B cell (primary cell): Measurements from ENCODE around the gene CCK. TPM values are rescaled to one million over a fixed set of nuclear protein-coding genes. Genes with fewer than 3 reads are reported as not detected.

Experiments
- ATAC-seq: fragments of 200-7000 bp; cut with Tn5 transposase; one replicate; pipeline ENCODE4 v1.10.0; 2021; ENCODE audit warnings: low read depth, mild to moderate bottlenecking, moderate number of reproducible peaks, moderate library complexity
- CTCF ChIA-PET: fragments of 350-600 bp; sonication (Branson Sonifier 250); formaldehyde crosslinking; loops from one replicate; lab custom pipeline; 2021; ENCODE audit warnings: antibody characterized with exemption, inconsistent platforms; lab: Charles Lee
- POLR2A ChIA-PET: fragments of 350-600 bp; sonication (Branson Sonifier 250); formaldehyde crosslinking; loops from one replicate; lab custom pipeline; 2021; ENCODE audit warnings: antibody characterized with exemption; lab: Charles Lee
- DNase-seq: peaks from one replicate; pipeline ENCODE4 v3.0.0; 2013
- H2AFZ ChIP-seq: 2 replicates; pipeline ENCODE4 v1.6.1; 2012; ENCODE audit warnings: mild to moderate bottlenecking, low read depth, low read length; ENCODE audit not compliant: insufficient read depth, poor library complexity, severe bottlenecking
- H3K27ac ChIP-seq, 2 donors: 1 replicate in 1 of 2; 2 replicates in 1 of 2; pipeline ENCODE4 v1.5.1; 2012 to 2013; ENCODE audit warnings: low read length in 2 of 2, mild to moderate bottlenecking in 2 of 2, moderate library complexity in 1 of 2
- H3K27me3 ChIP-seq, 4 experiments: fragments of 200-600 bp in 1 of 4; sonication (generic) in 1 of 4; replicated peaks in 1 of 4; 1 replicate in 2 of 4; 2 replicates in 2 of 4; pipeline versions ENCODE4 v1.6.1 to v1.7.0; 2013 to 2016; ENCODE audit warnings: low read length in 3 of 4, mild to moderate bottlenecking in 2 of 4, mixed read lengths in 1 of 4, moderate library complexity in 1 of 4; ENCODE audit not compliant: insufficient read depth in 4 of 4, control insufficient read depth in 3 of 4; ENCODE audit errors: control extremely low read depth in 1 of 4
- H3K36me3 ChIP-seq, 2 experiments: replicated peaks in 1 of 2; 1 replicate in 1 of 2; 2 replicates in 1 of 2; pipeline versions ENCODE4 v1.6.1 to v1.7.1; 2013; ENCODE audit warnings: low read length in 1 of 2; ENCODE audit not compliant: insufficient read depth in 2 of 2, control insufficient read depth in 1 of 2; ENCODE audit errors: control extremely low read depth in 1 of 2, extremely low read depth in 1 of 2
- H3K4me1 ChIP-seq, 2 donors: fragments of 200-600 bp in 1 of 2; sonication (generic) in 1 of 2; 1 replicate in 1 of 2; 2 replicates in 1 of 2; pipeline versions ENCODE4 v1.5.1 to v1.6.1; 2013 to 2017; ENCODE audit warnings: low read length in 2 of 2; ENCODE audit not compliant: control insufficient read depth in 2 of 2, insufficient read depth in 2 of 2
- H3K4me2 ChIP-seq: replicated peaks from 2 replicates; pipeline ENCODE3; 2012; ENCODE audit warnings: mild to moderate bottlenecking, low read depth, low read length; ENCODE audit not compliant: poor library complexity, severe bottlenecking
- H3K4me3 ChIP-seq, 5 experiments: fragments of 200-600 bp in 1 of 5; sonication (generic) in 1 of 5; 1 replicate in 3 of 5; 2 replicates in 2 of 5; pipeline versions ENCODE4 v1.5.1 to v1.7.0; 2011 to 2016; ENCODE audit warnings: low read length in 4 of 5, mild to moderate bottlenecking in 4 of 5, low read depth in 2 of 5, control low read depth in 1 of 5, moderate library complexity in 1 of 5; ENCODE audit not compliant: insufficient read depth in 1 of 5; ENCODE audit errors: control extremely low read depth in 1 of 5, extremely low read depth in 1 of 5
- H3K79me2 ChIP-seq: fragments of 200-600 bp; sonication (generic); one replicate; pipeline ENCODE4 v1.6.0; 2016; ENCODE audit warnings: low read length; ENCODE audit not compliant: control insufficient read depth, insufficient read depth
- H3K9ac ChIP-seq: fragments of 200-600 bp; sonication (generic); 2 replicates; pipeline ENCODE4 v1.6.1; 2017; ENCODE audit warnings: mild to moderate bottlenecking, low read length, moderate library complexity
- H3K9me3 ChIP-seq, 3 donors: one replicate each; pipeline versions ENCODE4 v1.6.1 to v1.7.1; 2013; ENCODE audit warnings: low read length in 2 of 3; ENCODE audit not compliant: control insufficient read depth in 2 of 3, insufficient read depth in 1 of 3; ENCODE audit errors: control extremely low read depth in 1 of 3
- H4K20me1 ChIP-seq: 2 replicates; pipeline ENCODE4 v1.6.0; 2012; ENCODE audit warnings: mild to moderate bottlenecking, low read length; ENCODE audit not compliant: insufficient read depth, control insufficient read depth, poor library complexity, severe bottlenecking
- H3K27ac Mint-ChIP-seq: one replicate; pipeline ENCODE4 v1.8.0; 2021; ENCODE audit warnings: mixed read lengths
- H3K27me3 Mint-ChIP-seq: one replicate; pipeline ENCODE4 v1.8.0; 2021; ENCODE audit warnings: mixed read lengths
- H3K4me1 Mint-ChIP-seq: one replicate; pipeline ENCODE4 v1.8.0; 2021; ENCODE audit warnings: mixed read lengths
- H3K4me3 Mint-ChIP-seq: one replicate; pipeline ENCODE4 v1.8.0; 2021; ENCODE audit warnings: mixed read lengths
- H3K9me3 Mint-ChIP-seq: one replicate; pipeline ENCODE4 v1.8.0; 2022; ENCODE audit warnings: mixed read lengths; ENCODE audit not compliant: insufficient read depth
- EZH2 ChIP-seq: IDR thresholded peaks from 2 replicates; pipeline ENCODE4 v1.6.1; 2012; ENCODE audit warnings: borderline replicate concordance, low read depth, mild to moderate bottlenecking, moderate library complexity, low read length; ENCODE audit not compliant: insufficient read depth, poor library complexity, severe bottlenecking
- WGBS: methylation state at CpG from one replicate; pipeline ENCODE4 v1.1.5; 2013; ENCODE audit warnings: missing lambda C conversion rate; ENCODE audit not compliant: insufficient coverage; 5-methylcytosine and 5-hydroxymethylcytosine counted together
- intact Hi-C: fragments of 100-400 bp; cut with micrococcal nuclease; formaldehyde crosslinking; loops from one replicate; pipeline ENCODE4 v1.10.0; 2022
- polyA plus RNA-seq: library from polyadenylated mRNA; depleted of rRNA; stranded (reverse); fragments of >200 nt; gene quantifications from 2 replicates; pipeline ENCODE4 v1.2.3, GENCODE V29; 2012
- total RNA-seq, 2 donors: library from RNA; stranded (reverse); fragments of 120-200 nt in 1 of 2; gene quantifications; 1 replicate in 1 of 2; 2 replicates in 1 of 2; pipeline versions ENCODE4 v1.2.3 to v1.2.4, GENCODE V29; 2013 to 2022
- TF ChIP-seq, protein P1 (sequence below): fragments of 200-600 bp; IDR thresholded peaks from one replicate; pipeline ENCODE4 v1.8.0; 2022; ENCODE audit warnings: antibody characterized with exemption, mild to moderate bottlenecking

CCK gene
- total and polyA plus RNA-seq, 2 donors (not counting 1 experiment from before 2014, with no cell fraction given) = not detected

DNA sequence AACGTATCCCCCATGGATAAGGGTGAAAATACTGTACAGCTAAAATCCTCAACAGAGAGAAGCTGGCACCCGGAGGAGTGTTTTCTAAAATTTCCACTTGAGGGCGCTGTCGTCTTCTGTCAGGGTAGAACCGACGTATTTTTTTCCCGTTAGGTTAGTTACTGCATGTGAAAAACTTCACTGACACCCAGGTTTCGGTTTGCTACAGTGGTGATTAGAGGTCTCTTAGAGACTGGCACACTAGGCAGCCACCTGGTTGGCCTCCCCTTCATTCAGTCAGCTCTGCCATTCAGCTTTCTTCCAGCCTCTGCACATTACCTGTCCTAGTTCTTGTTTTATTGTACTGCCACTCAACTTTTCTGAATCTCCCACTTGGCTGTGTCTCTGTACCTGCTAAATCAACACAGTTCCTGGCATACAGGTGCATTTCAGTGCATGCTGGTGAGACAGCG lies 18.4 kb downstream of the CCK start:
- Histone ChIP-seq H2AFZ (peak overlapping the region; percentile 48), H3K79me2 (no peaks in the 10 kb centered on the region), H3K4me1 (peaks cover 4 to 6% of the 10 kb centered on the region in 2 donors), H4K20me1 (no peaks in the 10 kb centered on the region), H3K4me2 (no peak overlapping the region), H3K9me3 (no peaks in the 10 kb centered on the region), H3K27me3 (peaks cover 0 to 8% (median 0%) of the 10 kb centered on the region in 4 experiments), H3K9ac (no peak overlapping the region), H3K4me3 (no peak overlapping the region), H3K36me3 (no peaks in the 10 kb centered on the region), H3K27ac (no peak overlapping the region)
- ChIA-PET CTCF (interaction anchor here (0.6 to 3.5 kb wide), 20 partner anchors 14 to 573 kb away, joined by 3 to 28 read pairs (median 4); no protein-coding TSS in a partner anchor), POLR2A (no interaction called here)
- no peaks in the 10 kb centered on the region for H3K9me3 Mint-ChIP-seq
- TF ChIP-seq EZH2 = no peak
- TF ChIP-seq, protein P1, sequence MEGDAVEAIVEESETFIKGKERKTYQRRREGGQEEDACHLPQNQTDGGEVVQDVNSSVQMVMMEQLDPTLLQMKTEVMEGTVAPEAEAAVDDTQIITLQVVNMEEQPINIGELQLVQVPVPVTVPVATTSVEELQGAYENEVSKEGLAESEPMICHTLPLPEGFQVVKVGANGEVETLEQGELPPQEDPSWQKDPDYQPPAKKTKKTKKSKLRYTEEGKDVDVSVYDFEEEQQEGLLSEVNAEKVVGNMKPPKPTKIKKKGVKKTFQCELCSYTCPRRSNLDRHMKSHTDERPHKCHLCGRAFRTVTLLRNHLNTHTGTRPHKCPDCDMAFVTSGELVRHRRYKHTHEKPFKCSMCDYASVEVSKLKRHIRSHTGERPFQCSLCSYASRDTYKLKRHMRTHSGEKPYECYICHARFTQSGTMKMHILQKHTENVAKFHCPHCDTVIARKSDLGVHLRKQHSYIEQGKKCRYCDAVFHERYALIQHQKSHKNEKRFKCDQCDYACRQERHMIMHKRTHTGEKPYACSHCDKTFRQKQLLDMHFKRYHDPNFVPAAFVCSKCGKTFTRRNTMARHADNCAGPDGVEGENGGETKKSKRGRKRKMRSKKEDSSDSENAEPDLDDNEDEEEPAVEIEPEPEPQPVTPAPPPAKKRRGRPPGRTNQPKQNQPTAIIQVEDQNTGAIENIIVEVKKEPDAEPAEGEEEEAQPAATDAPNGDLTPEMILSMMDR = peak; percentile 83
- peaks cover 22% of the 10 kb centered on the region for H3K27me3 Mint-ChIP-seq
- DNase-seq (peak; percentile 69), ATAC-seq (peak; percentile 45)
- H3K4me3 Mint-ChIP-seq = no peak overlapping the region
- no peak overlapping the region for H3K27ac Mint-ChIP-seq
- H3K4me1 Mint-ChIP-seq = peaks cover 7% of the 10 kb centered on the region
- 40% methylated on average over 3 of the region's 9 CpGs for WGBS
- intact Hi-C loops = loop anchor here (1.0 kb wide), 2 partner anchors 196 to 300 kb away; no protein-coding TSS in a partner anchor

DNA sequence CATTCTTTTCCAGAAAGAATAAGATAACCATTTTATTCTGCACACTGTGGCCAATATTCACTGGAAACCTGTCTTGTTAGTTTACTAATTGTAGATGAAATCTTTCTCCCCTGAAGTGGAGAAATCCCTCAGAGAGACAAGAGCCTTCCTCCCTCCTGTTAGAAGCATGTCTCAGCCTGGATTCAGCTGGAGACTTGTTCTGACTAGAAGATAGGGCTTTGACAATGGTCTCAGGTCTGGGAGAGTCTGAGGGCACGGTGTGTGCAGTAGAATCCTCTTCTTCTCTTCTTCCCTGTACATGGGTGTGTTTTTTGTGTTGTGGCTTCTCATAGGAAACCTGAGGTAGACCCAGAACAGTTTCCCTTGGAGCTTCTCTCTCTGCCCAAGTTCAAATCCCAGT lies 19.9 kb downstream of the CCK start:
- TF ChIP-seq, protein P1 = no peak
- no peak for TF ChIP-seq EZH2
- no CpG with 5 or more reads among the region's 1 CpG for WGBS
- peaks cover 7% of the 10 kb centered on the region for H3K4me1 Mint-ChIP-seq
- intact Hi-C loops = no loop called here
- ATAC-seq (no peak), DNase-seq (no peak)
- Histone ChIP-seq H2AFZ (no peak overlapping the region), H3K27ac (no peak overlapping the region), H3K36me3 (no peaks in the 10 kb centered on the region), H3K27me3 (peaks cover 0 to 8% (median 0%) of the 10 kb centered on the region in 4 experiments), H3K4me3 (no peak overlapping the region), H4K20me1 (no peaks in the 10 kb centered on the region), H3K79me2 (no peaks in the 10 kb centered on the region), H3K9me3 (no peaks in the 10 kb centered on the region), H3K4me2 (no peak overlapping the region), H3K4me1 (peaks cover 4 to 6% of the 10 kb centered on the region in 2 donors), H3K9ac (no peak overlapping the region)
- H3K4me3 Mint-ChIP-seq = no peak overlapping the region
- no peaks in the 10 kb centered on the region for H3K9me3 Mint-ChIP-seq
- ChIA-PET CTCF (interaction anchor here (1.3 to 3.5 kb wide), 3 partner anchors 198 to 300 kb away, joined by 4 to 28 read pairs (median 10); no protein-coding TSS in a partner anchor), POLR2A (no interaction called here)
- peaks cover 22% of the 10 kb centered on the region for H3K27me3 Mint-ChIP-seq
- no peak overlapping the region for H3K27ac Mint-ChIP-seq
